K562 (cell line): ENCODE results near the gene BET1L. TPM values are rescaled to one million over a fixed set of nuclear protein-coding genes. Genes with fewer than 3 reads are reported as not detected.

ENCODE experiments used
- ATF1 ChIP-seq, 2 experiments: fragments of 450-650 bp in 1 of 2; IDR thresholded peaks; 2 replicates each; pipeline ENCODE4 v1.6.1; 2016; ENCODE audit warnings: missing compliant biosample characterization in 1 of 2, missing genetic modification characterization in 1 of 2
- FOXM1 ChIP-seq, 2 experiments: fragments of 450-650 bp in 1 of 2; sonication (generic) in 1 of 2; formaldehyde crosslinking in 1 of 2; IDR thresholded peaks; 2 replicates each; pipeline versions ENCODE4 v1.6.1 to v1.9.0; 2017 to 2022; ENCODE audit warnings: low read depth in 2 of 2, mild to moderate bottlenecking in 2 of 2, missing genetic modification reagents in 1 of 2, moderate library complexity in 1 of 2
- NFRKB ChIP-seq: fragments of 450-650 bp; IDR thresholded peaks from 2 replicates; pipeline ENCODE4 v1.6.1; 2016; ENCODE audit warnings: low read depth
- RERE ChIP-seq: sonication (generic); formaldehyde crosslinking; IDR thresholded peaks from 2 replicates; pipeline ENCODE4 v1.8.0; 2023; ENCODE audit warnings: missing genetic modification reagents, mild to moderate bottlenecking, borderline replicate concordance
- XRCC3 ChIP-seq: fragments of 450-650 bp; IDR thresholded peaks from 2 replicates; pipeline ENCODE4 v1.6.1; 2017; ENCODE audit warnings: mild to moderate bottlenecking, moderate library complexity
- ZNF274 ChIP-seq: IDR thresholded peaks from 2 replicates; pipeline ENCODE4 v1.6.1; 2011; ENCODE audit warnings: low read depth, mild to moderate bottlenecking, low read length, moderate library complexity, borderline replicate concordance
- ZNF609 ChIP-seq: sonication (generic); formaldehyde crosslinking; IDR thresholded peaks from 2 replicates; pipeline ENCODE4 v1.8.1; 2023; ENCODE audit warnings: missing genetic modification reagents, mild to moderate bottlenecking, borderline replicate concordance
- polyA plus RNA-seq, 8 experiments: library from polyadenylated mRNA; depleted of rRNA in 4 of 8; stranded (reverse) in 5 of 8; unstranded in 3 of 8; fragments of >200 nt; fragmentation: Nextera tagmentation in 2 of 8; fragmentation: Illumina TruSeq in 1 of 8; extraction: Ambion mirVana in 2 of 8; extraction: Trizol in 1 of 8; gene quantifications; 2 replicates each; pipeline versions ENCODE4 v1.2.1 to v1.2.3, GENCODE V29; 2011 to 2014; ENCODE audit warnings: inconsistent platforms in 1 of 8, missing spikeins in 1 of 8
- total RNA-seq, 7 experiments: library from RNA; depleted of rRNA in 6 of 7; stranded (reverse); fragments of >200 nt in 6 of 7; fragmentation: Illumina TruSeq in 2 of 7; extraction: Trizol in 2 of 7; gene quantifications; 2 replicates each; pipeline versions ENCODE4 v1.2.1 to v1.2.3, GENCODE V29; 2011 to 2021; ENCODE audit warnings: low replicate concordance in 1 of 7
- TF ChIP-seq, protein P1 (sequence below): conservative IDR thresholded peaks from 2 replicates; pipeline ENCODE4 v1.6.1; 2011; ENCODE audit warnings: low read depth, mild to moderate bottlenecking, low read length; ENCODE audit not compliant: control insufficient read depth

BET1L gene
- total and polyA plus RNA-seq, 9 of the 15 experiments (the other 6 are each of a cell fraction or from before 2014, with no cell fraction given): 9.9 to 69.1 (median 19.9) TPM

- TF ChIP-seq NFRKB: peak; percentile 21; the same call in 1 of the 2 replicates
- no peak for TF ChIP-seq FOXM1 (IDR thresholded peaks at IDR 0.05; ENCODE audit: low read depth)
- TF ChIP-seq FOXM1 (CRISPR knock-in tag; IDR thresholded peaks at IDR 0.05; ENCODE audit: low read depth): no peak
- TF ChIP-seq ZNF609 (CRISPR knock-in tag): 0 out of 2 replicates have a peak, but pooled peaks have one; percentile 9
- TF ChIP-seq, protein P1, sequence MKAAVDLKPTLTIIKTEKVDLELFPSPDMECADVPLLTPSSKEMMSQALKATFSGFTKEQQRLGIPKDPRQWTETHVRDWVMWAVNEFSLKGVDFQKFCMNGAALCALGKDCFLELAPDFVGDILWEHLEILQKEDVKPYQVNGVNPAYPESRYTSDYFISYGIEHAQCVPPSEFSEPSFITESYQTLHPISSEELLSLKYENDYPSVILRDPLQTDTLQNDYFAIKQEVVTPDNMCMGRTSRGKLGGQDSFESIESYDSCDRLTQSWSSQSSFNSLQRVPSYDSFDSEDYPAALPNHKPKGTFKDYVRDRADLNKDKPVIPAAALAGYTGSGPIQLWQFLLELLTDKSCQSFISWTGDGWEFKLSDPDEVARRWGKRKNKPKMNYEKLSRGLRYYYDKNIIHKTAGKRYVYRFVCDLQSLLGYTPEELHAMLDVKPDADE: 0 out of 2 replicates have a peak, but pooled peaks have one; percentile 41
- 0 out of 2 replicates have a peak, but pooled peaks have one; percentile 62 for TF ChIP-seq RERE
- no peak for TF ChIP-seq ATF1 (CRISPR knock-in tag; IDR thresholded peaks at IDR 0.05)
- TF ChIP-seq ATF1 (tag; IDR thresholded peaks at IDR 0.05): peak; percentile 58; the same call in 1 of the 2 replicates
- TF ChIP-seq XRCC3: no peak
- TF ChIP-seq ZNF274: no peak
- TF ChIP-seq, all 486 proteins: peak for 26
Measured at GRCh38 chr11:207863-208180, 623 bp upstream of the BET1L start (continued).
